Measurements from ENCODE around the gene PPRC1. TPM values are rescaled to one million over a fixed set of nuclear protein-coding genes. Genes with fewer than 3 reads are reported as not detected.

PPRC1 gene
- total RNA-seq, 4 donors from 2014 or later, result 9.2 to 23.6 (median 10.3) TPM

GRCh38 chr10:102113956-102114857, 18.6 kb upstream of the PPRC1 start:
- no peak for TF ChIP-seq CTCF (IDR thresholded peaks at IDR 0.05; ENCODE audit: low read depth)

- TF ChIP-seq CTCF (IDR thresholded peaks at IDR 0.05; ENCODE audit: low read depth), result no peak
Observed at GRCh38 chr10:102114861-102115618, 17.8 kb upstream of the PPRC1 start.

GRCh38 chr10:102115775-102116174, 17.1 kb upstream of the PPRC1 start:
- no peak for TF ChIP-seq CTCF (IDR thresholded peaks at IDR 0.05; ENCODE audit: low read depth)

- no peak for TF ChIP-seq CTCF (IDR thresholded peaks at IDR 0.05; ENCODE audit: low read depth)
Observed at GRCh38 chr10:102116656-102117055, 16.2 kb upstream of the PPRC1 start.

- no peak for TF ChIP-seq CTCF (IDR thresholded peaks at IDR 0.05; ENCODE audit: low read depth)
Observed at GRCh38 chr10:102117391-102118159, 15.3 kb upstream of the PPRC1 start.

- no peak for TF ChIP-seq CTCF (IDR thresholded peaks at IDR 0.05; ENCODE audit: low read depth)
Observed at GRCh38 chr10:102118867-102119266, 14.0 kb upstream of the PPRC1 start.

Data from subcutaneous adipose tissue (tissue), 4 donors.